Neural cell (in vitro differentiated cells): Measurements from ENCODE around the gene OTOG.

Experiments used
- CTCF ChIP-seq: fragments of 450-650 bp; IDR thresholded peaks from 2 replicates; pipeline ENCODE4 v1.5.1; 2014; ENCODE audit warnings: antibody characterized with exemption, mild to moderate bottlenecking, moderate library complexity; ENCODE audit not compliant: poor library complexity, severe bottlenecking
- EP300 ChIP-seq: fragments of 450-650 bp; conservative IDR thresholded peaks from 2 replicates; pipeline ENCODE4 v1.6.1; 2014; ENCODE audit warnings: antibody characterized with exemption, mild to moderate bottlenecking, moderate library complexity; ENCODE audit not compliant: poor library complexity, severe bottlenecking
- EZH2 ChIP-seq: fragments of 200-600, 300-800 bp; shearing (Covaris generic), sonication (generic); IDR thresholded peaks from 2 replicates; pipeline ENCODE4 v1.6.1; 2014; ENCODE audit warnings: antibody characterized with exemption, low read length, borderline replicate concordance, mild to moderate bottlenecking; ENCODE audit not compliant: insufficient read depth, poor library complexity, severe bottlenecking
- POLR2AphosphoS5 ChIP-seq: IDR thresholded peaks from 2 replicates; pipeline ENCODE4 v1.6.1; 2012
- RAD21 ChIP-seq: fragments of 450-650 bp; conservative IDR thresholded peaks from 2 replicates; pipeline ENCODE4 v1.6.1; 2014; ENCODE audit warnings: antibody characterized with exemption, mild to moderate bottlenecking, moderate library complexity
- SMC3 ChIP-seq: fragments of 450-650 bp; conservative IDR thresholded peaks from 2 replicates; pipeline ENCODE4 v1.6.1; 2014; ENCODE audit warnings: antibody characterized with exemption, mild to moderate bottlenecking, moderate library complexity; ENCODE audit not compliant: poor library complexity
- TAF1 ChIP-seq: IDR thresholded peaks from 2 replicates; pipeline ENCODE4 v1.6.1; 2012; ENCODE audit warnings: low read depth
- TF ChIP-seq, protein P1 (sequence below): IDR thresholded peaks from 2 replicates; pipeline ENCODE4 v1.6.1; 2012; ENCODE audit warnings: borderline replicate concordance

DNA sequence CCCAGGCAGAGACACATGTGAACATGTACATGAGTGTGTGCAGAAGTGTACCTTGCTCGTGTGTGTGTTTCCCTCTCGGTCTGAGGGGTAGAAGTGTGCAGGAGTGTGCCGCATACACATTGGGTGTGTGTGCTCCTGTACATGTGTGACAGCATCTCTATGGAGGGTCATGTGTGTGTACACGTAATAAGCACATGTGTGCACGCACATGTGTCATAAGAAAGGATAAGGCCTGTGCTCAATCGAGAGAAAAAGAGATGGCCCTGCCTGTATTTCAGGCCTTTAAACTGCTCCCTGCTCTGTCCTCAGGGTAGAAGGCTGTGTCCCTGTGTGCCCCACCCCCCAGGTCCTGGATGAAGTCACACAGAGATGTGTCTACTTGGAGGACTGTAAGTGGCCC lies 61.8 kb downstream of the OTOG start:
- no peak for TF ChIP-seq CTCF
- TF ChIP-seq TAF1: no peak
- no peak for TF ChIP-seq RAD21
- TF ChIP-seq SMC3: no peak
- no peak for TF ChIP-seq POLR2AphosphoS5
- no peak for TF ChIP-seq EP300
- TF ChIP-seq EZH2: no peak
- TF ChIP-seq, protein P1, sequence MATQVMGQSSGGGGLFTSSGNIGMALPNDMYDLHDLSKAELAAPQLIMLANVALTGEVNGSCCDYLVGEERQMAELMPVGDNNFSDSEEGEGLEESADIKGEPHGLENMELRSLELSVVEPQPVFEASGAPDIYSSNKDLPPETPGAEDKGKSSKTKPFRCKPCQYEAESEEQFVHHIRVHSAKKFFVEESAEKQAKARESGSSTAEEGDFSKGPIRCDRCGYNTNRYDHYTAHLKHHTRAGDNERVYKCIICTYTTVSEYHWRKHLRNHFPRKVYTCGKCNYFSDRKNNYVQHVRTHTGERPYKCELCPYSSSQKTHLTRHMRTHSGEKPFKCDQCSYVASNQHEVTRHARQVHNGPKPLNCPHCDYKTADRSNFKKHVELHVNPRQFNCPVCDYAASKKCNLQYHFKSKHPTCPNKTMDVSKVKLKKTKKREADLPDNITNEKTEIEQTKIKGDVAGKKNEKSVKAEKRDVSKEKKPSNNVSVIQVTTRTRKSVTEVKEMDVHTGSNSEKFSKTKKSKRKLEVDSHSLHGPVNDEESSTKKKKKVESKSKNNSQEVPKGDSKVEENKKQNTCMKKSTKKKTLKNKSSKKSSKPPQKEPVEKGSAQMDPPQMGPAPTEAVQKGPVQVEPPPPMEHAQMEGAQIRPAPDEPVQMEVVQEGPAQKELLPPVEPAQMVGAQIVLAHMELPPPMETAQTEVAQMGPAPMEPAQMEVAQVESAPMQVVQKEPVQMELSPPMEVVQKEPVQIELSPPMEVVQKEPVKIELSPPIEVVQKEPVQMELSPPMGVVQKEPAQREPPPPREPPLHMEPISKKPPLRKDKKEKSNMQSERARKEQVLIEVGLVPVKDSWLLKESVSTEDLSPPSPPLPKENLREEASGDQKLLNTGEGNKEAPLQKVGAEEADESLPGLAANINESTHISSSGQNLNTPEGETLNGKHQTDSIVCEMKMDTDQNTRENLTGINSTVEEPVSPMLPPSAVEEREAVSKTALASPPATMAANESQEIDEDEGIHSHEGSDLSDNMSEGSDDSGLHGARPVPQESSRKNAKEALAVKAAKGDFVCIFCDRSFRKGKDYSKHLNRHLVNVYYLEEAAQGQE: no peak
